Mesenchymal stem cell (in vitro differentiated cells and primary cell): ENCODE measurements around the gene CAGE1.

ENCODE experiments used
- DNase-seq: peaks from one replicate; pipeline ENCODE4 v3.0.0-alpha.2; 2013
- H2AFZ ChIP-seq: one replicate; pipeline ENCODE4 v1.6.1; 2013; ENCODE audit warnings: low read depth, mild to moderate bottlenecking, control low read depth, inconsistent platforms, low read length, moderate library complexity
- H2AK5ac ChIP-seq: 2 replicates; pipeline ENCODE4 v1.6.1; 2013; ENCODE audit warnings: low read length, moderate library complexity, mild to moderate bottlenecking, inconsistent platforms; ENCODE audit not compliant: severe bottlenecking
- H2BK120ac ChIP-seq: one replicate; pipeline ENCODE4 v1.6.1; 2013; ENCODE audit warnings: low read depth, mild to moderate bottlenecking, inconsistent platforms, low read length, moderate library complexity
- H2BK12ac ChIP-seq, 2 experiments: one replicate each; pipeline ENCODE4 v1.6.1; 2013; ENCODE audit warnings: inconsistent platforms in 2 of 2, low read length in 2 of 2, mild to moderate bottlenecking in 2 of 2, moderate library complexity in 2 of 2, control low read depth in 1 of 2
- H2BK15ac ChIP-seq: one replicate; pipeline ENCODE4 v1.6.1; 2013; ENCODE audit warnings: mild to moderate bottlenecking, low read depth, inconsistent platforms; ENCODE audit not compliant: poor library complexity, severe bottlenecking
- H2BK5ac ChIP-seq: 2 replicates; pipeline ENCODE4 v1.6.1; 2013; ENCODE audit warnings: low read depth, mild to moderate bottlenecking, low read length, control low read depth, inconsistent platforms; ENCODE audit not compliant: poor library complexity, severe bottlenecking
- H3K14ac ChIP-seq, 2 experiments: one replicate each; pipeline ENCODE4 v1.6.1; 2013; ENCODE audit warnings: inconsistent platforms in 2 of 2, low read length in 2 of 2, control low read depth in 1 of 2, mild to moderate bottlenecking in 1 of 2, moderate library complexity in 1 of 2
- H3K18ac ChIP-seq, 2 experiments: one replicate each; pipeline ENCODE4 v1.6.1; 2013; ENCODE audit warnings: inconsistent platforms in 2 of 2, low read length in 2 of 2, control low read depth in 1 of 2, low read depth in 1 of 2, mild to moderate bottlenecking in 1 of 2
- H3K23ac ChIP-seq, 2 experiments: one replicate each; pipeline ENCODE4 v1.6.1; 2013; ENCODE audit warnings: inconsistent platforms in 2 of 2, low read length in 2 of 2, mild to moderate bottlenecking in 2 of 2, moderate library complexity in 2 of 2, control low read depth in 1 of 2
- H3K27ac ChIP-seq: 2 replicates; pipeline ENCODE4 v1.5.1; 2013; ENCODE audit warnings: mild to moderate bottlenecking, moderate library complexity, low read length, control low read depth, inconsistent platforms; ENCODE audit not compliant: poor library complexity, severe bottlenecking
- H3K27me3 ChIP-seq, 2 experiments: 2 replicates each; pipeline versions ENCODE4 v1.6.1 to v1.7.0; 2013; ENCODE audit warnings: low read length in 2 of 2, mild to moderate bottlenecking in 2 of 2, moderate library complexity in 2 of 2, control low read depth in 1 of 2, inconsistent platforms in 1 of 2; ENCODE audit not compliant: control insufficient read depth in 1 of 2, insufficient read depth in 1 of 2
- H3K36me3 ChIP-seq, 2 experiments: 2 replicates each; pipeline versions ENCODE4 v1.6.1 to v1.7.0; 2013; ENCODE audit warnings: low read length in 2 of 2, control low read depth in 1 of 2, inconsistent platforms in 1 of 2, low read depth in 1 of 2, mild to moderate bottlenecking in 1 of 2; ENCODE audit not compliant: insufficient read depth in 2 of 2, control insufficient read depth in 1 of 2
- H3K4ac ChIP-seq, 2 experiments: one replicate each; pipeline ENCODE4 v1.6.1; 2013; ENCODE audit warnings: inconsistent platforms in 2 of 2, low read length in 2 of 2, mild to moderate bottlenecking in 2 of 2, moderate library complexity in 2 of 2, control low read depth in 1 of 2, low read depth in 1 of 2
- H3K4me1 ChIP-seq: 2 replicates; pipeline ENCODE4 v1.6.1; 2013; ENCODE audit warnings: low read depth, low read length, control low read depth; ENCODE audit not compliant: control insufficient read depth, insufficient read depth
- H3K4me2 ChIP-seq: 2 replicates; pipeline ENCODE4 v1.6.1; 2013; ENCODE audit warnings: low read length, mild to moderate bottlenecking, inconsistent platforms; ENCODE audit not compliant: poor library complexity, severe bottlenecking
- H3K4me3 ChIP-seq, 2 experiments: 2 replicates each; pipeline versions ENCODE4 v1.5.1 to v1.7.0; 2013; ENCODE audit warnings: low read length in 2 of 2, mild to moderate bottlenecking in 2 of 2, control low read depth in 1 of 2, low read depth in 1 of 2; ENCODE audit not compliant: insufficient read depth in 1 of 2
- H3K79me1 ChIP-seq: replicated peaks from 2 replicates; pipeline ENCODE4 v1.6.1; 2013; ENCODE audit warnings: mild to moderate bottlenecking, control low read depth, low read length, inconsistent platforms; ENCODE audit not compliant: poor library complexity, severe bottlenecking
- H3K9ac ChIP-seq: 2 replicates; pipeline ENCODE4 v1.7.0; 2013; ENCODE audit warnings: mild to moderate bottlenecking, low read length, moderate library complexity
- H3K9me3 ChIP-seq: 2 replicates; pipeline ENCODE4 v1.7.0; 2013; ENCODE audit warnings: mild to moderate bottlenecking, low read length; ENCODE audit not compliant: control insufficient read depth
- H4K8ac ChIP-seq: one replicate; pipeline ENCODE4 v1.6.1; 2013; ENCODE audit warnings: inconsistent platforms, mild to moderate bottlenecking, low read length, moderate library complexity
- H4K91ac ChIP-seq: one replicate; pipeline ENCODE4 v1.6.1; 2013; ENCODE audit warnings: mild to moderate bottlenecking, low read length, inconsistent platforms
- WGBS: methylation state at CpG from one replicate; pipeline ENCODE4 v1.1.7; 2013; ENCODE audit warnings: mixed read lengths; 5-methylcytosine and 5-hydroxymethylcytosine counted together

Gene CAGE1

DNA sequence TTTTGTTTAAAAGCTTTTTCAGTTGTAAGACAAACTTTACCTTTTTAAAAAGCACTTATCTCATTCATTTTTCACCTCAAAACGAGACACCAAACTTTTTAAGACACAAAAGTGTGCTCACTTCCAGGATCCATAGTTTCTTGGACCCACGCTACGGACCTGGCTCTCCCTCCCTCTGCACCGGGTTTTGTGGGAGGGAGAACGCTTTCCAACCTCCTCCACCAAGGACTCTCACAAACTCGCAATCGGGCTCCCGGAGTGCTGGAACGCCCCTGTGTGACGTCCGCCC is 436 bp downstream of the CAGE1 start:
- Histone ChIP-seq H2AFZ (peak overlapping the region; percentile 99), H2BK5ac (no peak overlapping the region), H4K8ac (peak overlapping the region; percentile 47), H3K23ac (no peak overlapping the region), H3K79me1 (peaks cover 5% of the 10 kb centered on the region), H2BK15ac (no peak overlapping the region), H2AK5ac (no peak overlapping the region), H3K9ac (peak overlapping the region; percentile 91), H3K36me3 (peaks cover 0 to 10% of the 10 kb centered on the region in 2 experiments), H3K4me2 (peak overlapping the region; percentile 99), H3K18ac (peak overlapping the region; percentile 58 to 97), H3K4me1 (peaks cover 3% of the 10 kb centered on the region), H3K27ac (peak overlapping the region; percentile 98), H3K14ac (peak overlapping the region in 1 of 2 experiments; percentile 98), H3K27me3 (no peaks in the 10 kb centered on the region), H2BK12ac (no peak overlapping the region), H2BK120ac (peak overlapping the region; percentile 11), H3K4ac (peak overlapping the region; percentile 9 to 94), H4K91ac (peak overlapping the region; percentile 18), H3K9me3 (no peaks in the 10 kb centered on the region), H3K4me3 (peak overlapping the region; percentile 76 to 88)
- DNase-seq: no peak
- 3% methylated on average over 3 of the region's 11 CpGs for WGBS

DNA sequence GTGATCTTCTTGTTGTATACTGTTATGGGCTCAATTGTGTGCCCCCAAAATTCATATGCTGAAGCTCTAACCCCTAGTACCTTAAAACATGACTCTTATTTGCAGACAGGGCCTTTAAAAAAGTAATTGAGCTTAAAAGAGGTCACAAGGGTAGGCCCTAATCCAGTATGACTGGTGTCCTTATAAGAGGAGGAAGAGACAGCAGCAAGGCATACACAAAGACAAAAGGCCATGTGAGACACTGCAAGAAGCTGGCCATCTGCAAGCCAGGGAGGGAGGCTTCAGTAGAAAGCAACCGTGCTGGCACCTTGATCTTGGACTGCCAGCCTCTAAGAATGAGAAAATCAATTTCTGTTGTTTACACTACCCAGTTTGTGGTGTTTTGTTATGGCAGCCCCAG is 8.4 kb downstream of the CAGE1 start:
- Histone ChIP-seq H2BK5ac (no peak overlapping the region), H2BK120ac (no peak overlapping the region), H3K36me3 (no peaks in the 10 kb centered on the region), H3K27ac (no peak overlapping the region), H3K4me2 (no peak overlapping the region), H3K4ac (no peak overlapping the region), H2AFZ (no peak overlapping the region), H2BK15ac (no peak overlapping the region), H3K4me3 (no peak overlapping the region), H3K9ac (no peak overlapping the region), H3K27me3 (no peaks in the 10 kb centered on the region), H4K8ac (no peak overlapping the region), H2BK12ac (no peak overlapping the region), H3K4me1 (no peaks in the 10 kb centered on the region), H4K91ac (no peak overlapping the region), H3K9me3 (no peaks in the 10 kb centered on the region), H2AK5ac (no peak overlapping the region), H3K79me1 (no peaks in the 10 kb centered on the region), H3K14ac (no peak overlapping the region), H3K23ac (no peak overlapping the region), H3K18ac (no peak overlapping the region)
- no peak for DNase-seq
- no CpG with 5 or more reads among the region's 1 CpG for WGBS

DNA sequence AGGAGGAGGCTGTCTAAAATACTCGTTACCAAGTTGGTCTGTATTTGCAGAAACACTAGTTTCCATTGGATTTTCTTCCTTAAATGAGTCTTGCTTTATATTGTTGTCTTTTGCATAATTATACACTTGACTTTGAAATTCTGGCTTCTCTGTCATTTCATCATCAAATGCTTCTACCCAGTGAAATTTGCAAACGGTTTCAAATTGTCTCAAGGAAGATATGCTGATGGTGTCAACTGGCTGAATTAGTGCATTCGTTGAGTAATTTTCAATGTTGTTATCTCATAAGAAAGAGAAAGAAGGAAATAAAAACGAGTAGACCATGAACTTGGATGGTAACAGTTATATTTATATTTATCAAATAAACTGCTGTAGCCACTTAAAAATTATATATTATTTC is 10.8 kb downstream of the CAGE1 start:
- Histone ChIP-seq H3K23ac (no peak overlapping the region), H2BK12ac (no peak overlapping the region), H3K4me2 (no peak overlapping the region), H2BK5ac (no peak overlapping the region), H4K91ac (no peak overlapping the region), H3K36me3 (no peaks in the 10 kb centered on the region), H3K4me1 (no peaks in the 10 kb centered on the region), H2AFZ (no peak overlapping the region), H3K79me1 (no peaks in the 10 kb centered on the region), H3K9ac (no peak overlapping the region), H3K27ac (no peak overlapping the region), H4K8ac (no peak overlapping the region), H2BK15ac (no peak overlapping the region), H2AK5ac (no peak overlapping the region), H3K9me3 (no peaks in the 10 kb centered on the region), H3K27me3 (no peaks in the 10 kb centered on the region), H2BK120ac (no peak overlapping the region), H3K18ac (no peak overlapping the region), H3K14ac (no peak overlapping the region), H3K4me3 (no peak overlapping the region), H3K4ac (no peak overlapping the region)
- 100% methylated on average over 2 of the region's 4 CpGs for WGBS
- no peak for DNase-seq

DNA sequence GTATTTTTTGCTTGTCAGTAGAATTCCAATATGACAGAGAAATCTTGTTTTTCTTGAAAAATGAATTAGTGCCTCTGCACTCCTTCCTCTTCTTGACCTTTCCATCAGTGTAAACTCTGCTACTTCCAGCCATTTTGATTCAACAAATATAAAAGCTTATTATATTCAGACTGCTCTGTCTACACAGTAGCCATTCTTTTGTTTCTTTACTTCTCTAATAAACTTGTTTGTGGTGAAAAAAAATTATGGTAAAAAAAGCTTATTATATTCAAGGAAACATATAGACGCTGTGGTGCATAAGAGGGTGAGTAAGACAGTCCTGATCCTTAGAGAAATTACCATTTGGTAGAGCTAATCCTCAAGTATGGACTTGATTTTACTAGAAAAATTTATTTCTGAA is 11.6 kb downstream of the CAGE1 start:
- H4K8ac ChIP-seq: no peak overlapping the region
- H4K91ac ChIP-seq: no peak overlapping the region
- H3K9ac ChIP-seq: no peak overlapping the region
- H3K79me1 ChIP-seq: no peaks in the 10 kb centered on the region
- H2BK15ac ChIP-seq: no peak overlapping the region
- H3K9me3 ChIP-seq: no peaks in the 10 kb centered on the region
- no peak overlapping the region for H3K14ac ChIP-seq
- no peak overlapping the region for H3K4me3 ChIP-seq
- H2AK5ac ChIP-seq: no peak overlapping the region
- H2BK12ac ChIP-seq: no peak overlapping the region
- H3K18ac ChIP-seq: no peak overlapping the region
- H3K23ac ChIP-seq: no peak overlapping the region
- DNase-seq: no peak
- H3K36me3 ChIP-seq: no peaks in the 10 kb centered on the region
- no peaks in the 10 kb centered on the region for H3K4me1 ChIP-seq
- H2AFZ ChIP-seq: no peak overlapping the region
- no peak overlapping the region for H2BK120ac ChIP-seq
- H3K4ac ChIP-seq: no peak overlapping the region
- WGBS: 100% methylated on average over 1 of the region's 1 CpG
- H2BK5ac ChIP-seq: no peak overlapping the region
- H3K27me3 ChIP-seq: no peaks in the 10 kb centered on the region
- H3K4me2 ChIP-seq: no peak overlapping the region
- H3K27ac ChIP-seq: no peak overlapping the region
